GM12801 (cell line): ENCODE data around the gene RCAN1.

ENCODE experiments used
- CTCF ChIP-seq: IDR thresholded peaks from one replicate; pipeline ENCODE4 v1.5.1; 2011; ENCODE audit warnings: control low read depth; ENCODE audit not compliant: insufficient read length; ENCODE audit errors: extremely low read depth

RCAN1 gene

DNA sequence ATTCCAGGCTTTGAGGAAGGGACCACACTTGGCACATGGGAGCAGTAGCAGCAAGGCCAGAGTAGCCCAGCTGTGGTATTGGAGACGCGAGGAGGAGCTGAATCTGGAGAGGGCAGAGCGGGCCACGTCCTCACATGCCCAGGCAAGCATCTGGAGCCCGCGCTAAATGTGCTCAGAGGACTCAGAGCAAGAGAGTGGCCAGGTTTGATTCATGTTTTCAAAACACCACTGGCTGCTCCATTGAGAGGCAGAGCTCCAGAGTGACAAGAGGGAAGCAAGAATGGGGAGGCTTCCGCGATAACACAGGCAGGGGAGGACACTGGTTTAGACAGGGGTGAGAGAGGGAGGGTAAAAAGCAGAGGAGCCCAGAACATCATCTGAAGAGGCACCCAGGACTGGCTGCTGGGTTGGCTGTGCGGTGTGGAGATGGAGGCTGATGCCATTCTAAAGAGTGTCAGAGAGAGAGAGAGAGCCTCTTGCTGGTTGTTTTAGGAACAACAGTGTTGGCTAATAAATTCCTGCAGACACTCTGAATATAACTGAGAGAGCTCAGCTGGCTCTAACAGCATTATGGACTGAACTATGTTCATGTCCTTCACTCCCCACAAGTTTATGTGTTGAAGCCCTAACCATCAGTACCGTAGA is 32.3 kb downstream of the RCAN1 start:
- no peak for TF ChIP-seq CTCF

DNA sequence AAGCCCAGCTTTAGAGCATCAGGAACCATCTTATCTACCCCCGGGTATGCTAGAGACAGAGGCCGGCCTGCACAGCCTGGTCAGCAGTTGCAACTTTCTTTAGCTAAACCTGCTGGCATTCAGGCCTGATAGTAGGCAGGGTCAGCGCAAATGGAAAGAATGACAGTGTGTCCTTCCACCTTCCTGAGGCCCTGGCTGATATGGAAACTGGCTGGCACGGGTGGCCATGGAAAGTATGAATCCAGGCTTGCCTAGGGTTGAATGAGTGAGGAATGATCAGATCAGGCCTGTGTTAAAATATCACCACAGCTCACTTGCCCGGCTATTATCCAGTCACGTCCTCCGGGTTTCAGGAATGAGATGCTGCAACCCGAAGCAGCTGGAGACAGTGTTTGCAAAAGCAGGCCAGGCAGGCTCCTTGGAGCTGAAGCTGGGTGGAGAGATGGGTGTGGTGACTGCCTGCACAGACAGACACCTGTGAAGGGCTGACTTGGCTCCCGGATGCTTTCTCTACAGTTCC is 34.7 kb downstream of the RCAN1 start:
- no peak for TF ChIP-seq CTCF

GRCh38 chr21:34579411-34579810 is 35.5 kb downstream of the RCAN1 start:
- TF ChIP-seq CTCF: no peak

- no peak for TF ChIP-seq CTCF
These were observed 38.8 kb downstream of the RCAN1 start for GRCh38 chr21:34576041-34576511.

- no peak for TF ChIP-seq CTCF
These were observed 40.0 kb downstream of the RCAN1 start for GRCh38 chr21:34574601-34575529.

DNA sequence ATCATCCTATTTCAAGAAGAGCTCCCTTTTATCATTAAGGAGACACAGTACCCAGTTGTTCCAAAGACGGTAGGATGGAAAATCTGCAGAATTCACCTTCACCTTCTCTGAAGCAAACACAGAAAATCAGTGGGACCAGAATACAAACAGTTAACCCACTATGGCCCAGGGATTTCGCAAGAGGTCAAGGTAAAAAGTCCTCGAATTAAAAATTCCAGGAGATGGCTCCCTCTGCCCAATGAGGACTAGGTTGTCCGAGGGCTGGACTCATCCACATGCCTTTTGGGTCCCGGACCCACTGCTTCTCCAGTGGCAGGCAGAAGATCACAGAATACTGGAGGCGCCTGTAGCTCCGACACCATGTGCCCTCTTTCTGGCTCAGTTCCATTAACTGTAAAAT is 42.9 kb downstream of the RCAN1 start:
- no peak for TF ChIP-seq CTCF

DNA sequence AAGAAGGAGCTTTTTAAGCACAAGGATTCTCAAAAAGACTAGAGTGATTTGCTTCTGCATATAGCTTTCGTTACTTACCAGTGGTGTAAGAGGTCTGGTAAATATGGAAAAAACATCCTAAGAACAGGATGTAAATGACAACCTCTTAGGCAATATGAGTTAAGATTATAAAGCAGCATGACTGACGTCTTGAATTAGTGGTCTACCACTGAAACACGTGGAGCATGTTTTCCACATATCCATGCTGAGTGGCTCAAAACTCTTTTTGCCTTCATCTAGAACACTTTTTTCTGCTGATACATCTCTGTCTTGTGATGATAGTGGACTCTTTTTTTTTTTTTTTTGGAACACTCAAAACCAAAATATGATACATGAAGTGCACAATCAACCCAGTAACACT is 44.6 kb downstream of the RCAN1 start:
- no peak for TF ChIP-seq CTCF
